HL-60 (cell line): Measurements from ENCODE around the gene SPATA13.

Experiments
- DNase-seq, 2 experiments: peaks; one replicate each; pipeline ENCODE4 v3.0.0-alpha.2; 2010 to 2020; ENCODE audit warnings: low read depth in 1 of 2, low spot score in 1 of 2
- H3K27ac ChIP-seq: fragments of 250-450 bp; sonication (Bioruptor Pico); replicated peaks from 2 replicates; pipeline ENCODE4 v1.5.1; 2020; ENCODE audit warnings: mild to moderate bottlenecking, moderate library complexity
- H3K27me3 ChIP-seq: fragments of 250-450 bp; sonication (Bioruptor Pico); 2 replicates; pipeline ENCODE4 v1.5.1; 2021; ENCODE audit warnings: mild to moderate bottlenecking, moderate library complexity; ENCODE audit not compliant: insufficient read depth, poor library complexity, severe bottlenecking
- H3K4me3 ChIP-seq: replicated peaks from 2 replicates; pipeline ENCODE4 v1.5.1; 2011; ENCODE audit warnings: mild to moderate bottlenecking, control low read depth, low read length; ENCODE audit not compliant: insufficient read depth
- CTCF ChIP-seq: IDR thresholded peaks from one replicate; pipeline ENCODE4 v1.5.1; 2011; ENCODE audit warnings: low read length, control low read depth, inconsistent platforms; ENCODE audit not compliant: insufficient read depth
- GABPA ChIP-seq: IDR thresholded peaks from 2 replicates; pipeline ENCODE4 v1.6.1; 2012; ENCODE audit warnings: low read depth
- POLR2AphosphoS5 ChIP-seq: IDR thresholded peaks from 2 replicates; pipeline ENCODE4 v1.6.1; 2012; ENCODE audit warnings: low read depth
- REST ChIP-seq: IDR thresholded peaks from 2 replicates; pipeline ENCODE4 v1.6.1; 2012; ENCODE audit warnings: low read depth; ENCODE audit not compliant: insufficient replicate concordance
- SPI1 ChIP-seq: IDR thresholded peaks from 2 replicates; pipeline ENCODE4 v1.6.1; 2012; ENCODE audit warnings: low read depth, mild to moderate bottlenecking, borderline replicate concordance

Gene SPATA13

GRCh38 chr13:24217601-24218281 lies 57.2 kb downstream of the SPATA13 start:
- Histone ChIP-seq H3K27ac (no peak overlapping the region), H3K4me3 (no peak overlapping the region), H3K27me3 (no peaks in the 10 kb centered on the region)
- peak in 1 of 2 experiments; percentile 26 for DNase-seq
- no peak for TF ChIP-seq CTCF
- no peak for TF ChIP-seq POLR2AphosphoS5
- no peak for TF ChIP-seq GABPA
- TF ChIP-seq SPI1, result no peak
- no peak for TF ChIP-seq REST

GRCh38 chr13:24218338-24218737 lies 57.8 kb downstream of the SPATA13 start:
- no peak overlapping the region for H3K27ac ChIP-seq

More at GRCh38 chr13:24218338-24218737, 57.8 kb downstream of the SPATA13 start:
- DNase-seq, result no peak
- H3K4me3 ChIP-seq, result no peak overlapping the region
- no peak for TF ChIP-seq CTCF
- TF ChIP-seq SPI1, result no peak
- no peak for TF ChIP-seq POLR2AphosphoS5
- no peak for TF ChIP-seq REST
- no peak for TF ChIP-seq GABPA
- H3K27me3 ChIP-seq, result no peaks in the 10 kb centered on the region
